Measurements from ENCODE around the gene CD69.

DNA sequence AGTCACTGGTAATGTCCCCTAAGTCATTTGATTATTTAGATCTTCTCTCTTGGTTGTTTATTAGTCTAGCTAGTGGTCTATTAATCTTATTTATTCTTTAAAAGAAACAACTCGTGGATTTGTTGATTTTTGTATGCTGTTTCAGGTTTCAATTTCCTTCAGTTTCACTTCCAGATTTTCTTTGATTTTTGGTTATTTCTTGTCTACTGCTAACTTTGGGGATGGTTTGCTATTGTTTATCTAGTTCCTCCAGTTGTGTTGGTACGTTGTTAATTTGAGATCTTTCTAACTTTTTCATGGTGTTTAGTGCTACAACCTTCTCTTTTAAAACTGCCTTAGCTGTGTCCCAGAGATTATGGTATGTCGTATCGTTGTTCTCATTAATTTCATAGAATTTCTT lies 18.5 kb upstream of the CD69 start:
- no peak for TF ChIP-seq POLR2A (IDR thresholded peaks at IDR 0.05; ENCODE audit: low read depth, low read length)
- no peak for TF ChIP-seq FOS (IDR thresholded peaks at IDR 0.05; ENCODE audit: borderline replicate concordance, insufficient read depth, low read length)
- no peak for TF ChIP-seq EZH2 (IDR thresholded peaks at IDR 0.05; ENCODE audit: borderline replicate concordance, low read depth, low read length, severe bottlenecking)
- no peak for TF ChIP-seq POLR2AphosphoS5 (IDR thresholded peaks at IDR 0.05; ENCODE audit: insufficient read depth, low read depth, low read length)
- TF ChIP-seq, protein P1, sequence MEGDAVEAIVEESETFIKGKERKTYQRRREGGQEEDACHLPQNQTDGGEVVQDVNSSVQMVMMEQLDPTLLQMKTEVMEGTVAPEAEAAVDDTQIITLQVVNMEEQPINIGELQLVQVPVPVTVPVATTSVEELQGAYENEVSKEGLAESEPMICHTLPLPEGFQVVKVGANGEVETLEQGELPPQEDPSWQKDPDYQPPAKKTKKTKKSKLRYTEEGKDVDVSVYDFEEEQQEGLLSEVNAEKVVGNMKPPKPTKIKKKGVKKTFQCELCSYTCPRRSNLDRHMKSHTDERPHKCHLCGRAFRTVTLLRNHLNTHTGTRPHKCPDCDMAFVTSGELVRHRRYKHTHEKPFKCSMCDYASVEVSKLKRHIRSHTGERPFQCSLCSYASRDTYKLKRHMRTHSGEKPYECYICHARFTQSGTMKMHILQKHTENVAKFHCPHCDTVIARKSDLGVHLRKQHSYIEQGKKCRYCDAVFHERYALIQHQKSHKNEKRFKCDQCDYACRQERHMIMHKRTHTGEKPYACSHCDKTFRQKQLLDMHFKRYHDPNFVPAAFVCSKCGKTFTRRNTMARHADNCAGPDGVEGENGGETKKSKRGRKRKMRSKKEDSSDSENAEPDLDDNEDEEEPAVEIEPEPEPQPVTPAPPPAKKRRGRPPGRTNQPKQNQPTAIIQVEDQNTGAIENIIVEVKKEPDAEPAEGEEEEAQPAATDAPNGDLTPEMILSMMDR (IDR thresholded peaks at IDR 0.05; ENCODE audit: extremely low read depth in 1 of 2, insufficient read depth in 1 of 2, low read depth in 1 of 2, low read length in 2 of 2), result no peak

All from endothelial cell of umbilical vein (primary cell).